ENCODE results near the gene BMERB1. TPM values are rescaled to one million over a fixed set of nuclear protein-coding genes. Genes with fewer than 3 reads are reported as not detected.

The BMERB1 gene
- total RNA-seq, 1 experiment from 2014 or later, result 13.6 TPM

DNA sequence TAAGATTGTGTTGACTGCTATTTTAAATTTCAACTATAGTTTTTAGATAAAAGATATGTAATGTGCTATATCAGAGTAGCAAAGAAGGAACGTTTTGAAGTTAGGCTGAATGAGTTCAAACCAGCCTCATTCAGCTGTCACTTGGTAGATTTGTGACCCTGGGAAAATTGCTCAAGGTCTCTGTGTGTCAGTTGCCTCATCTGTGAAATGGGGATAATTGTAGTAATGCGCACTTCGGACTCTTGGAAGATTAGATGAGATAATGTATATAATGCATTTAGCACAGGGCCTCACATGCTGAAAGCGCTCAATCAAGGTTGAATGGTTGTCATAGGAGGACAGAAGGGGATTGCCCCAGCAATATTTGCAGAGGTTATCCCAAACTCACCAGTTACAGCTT is 4.7 kb downstream of the BMERB1 start:
- H3K27me3 Mint-ChIP-seq (ENCODE audit: low read depth), result peaks cover 24% of the 10 kb centered on the region
- H3K4me3 Mint-ChIP-seq, result no peak overlapping the region
- DNase-seq (ENCODE audit: low spot score), result no peak
- ATAC-seq, result no peak
- H3K9me3 Mint-ChIP-seq, result no peaks in the 10 kb centered on the region
- H3K27ac Mint-ChIP-seq, result no peak overlapping the region
- TF ChIP-seq ZNF263 (CRISPR knock-in tag; IDR thresholded peaks at IDR 0.05; ENCODE audit: low read depth) (no peak), ZSCAN18 (CRISPR knock-in tag; IDR thresholded peaks at IDR 0.05) (no peak), RORB (CRISPR knock-in tag; IDR thresholded peaks at IDR 0.05) (no peak), ZNF512 (CRISPR knock-in tag; IDR thresholded peaks at IDR 0.05; ENCODE audit: borderline replicate concordance) (no peak), SOX15 (CRISPR knock-in tag; IDR thresholded peaks at IDR 0.05) (no peak), FOXJ3 (CRISPR knock-in tag; IDR thresholded peaks at IDR 0.05; ENCODE audit: borderline replicate concordance) (no peak), ZNF138 (CRISPR knock-in tag; conservative IDR thresholded peaks at IDR 0.05) (no peak)
- TF ChIP-seq, protein P1, sequence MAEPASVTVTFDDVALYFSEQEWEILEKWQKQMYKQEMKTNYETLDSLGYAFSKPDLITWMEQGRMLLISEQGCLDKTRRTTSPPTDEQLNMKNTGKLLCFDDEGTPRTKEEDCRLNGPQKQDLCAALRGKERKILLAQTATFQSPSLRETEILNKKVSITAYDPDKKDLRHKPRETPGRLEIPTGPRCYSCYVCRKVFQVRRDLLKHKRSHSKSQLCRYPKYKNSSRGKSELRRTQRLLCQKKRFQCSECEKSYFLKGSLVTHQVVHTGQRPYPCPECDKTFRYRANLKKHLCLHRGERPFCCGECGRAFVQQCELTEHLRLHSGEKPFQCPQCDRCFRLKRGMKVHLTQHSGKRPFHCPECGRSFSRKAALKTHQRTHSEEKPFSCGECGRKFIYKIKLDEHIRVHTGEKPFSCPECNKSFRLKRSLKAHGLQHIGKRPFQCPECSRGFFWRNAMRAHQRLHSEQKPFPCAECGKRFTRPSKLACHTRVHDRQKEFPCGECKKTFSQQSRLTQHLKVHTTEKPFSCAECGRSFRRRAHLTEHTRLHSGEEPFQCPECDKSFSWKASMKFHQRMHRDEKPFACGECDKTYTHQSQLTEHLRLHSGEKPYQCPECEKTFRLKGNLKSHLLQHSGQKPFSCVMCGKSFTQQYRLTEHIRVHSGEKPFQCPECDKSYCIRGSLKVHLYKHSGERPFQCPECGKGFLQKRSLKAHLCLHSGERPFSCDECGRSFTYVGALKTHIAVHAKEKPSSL (CRISPR knock-in tag; conservative IDR thresholded peaks at IDR 0.05), result no peak
- TF ChIP-seq, protein P2, sequence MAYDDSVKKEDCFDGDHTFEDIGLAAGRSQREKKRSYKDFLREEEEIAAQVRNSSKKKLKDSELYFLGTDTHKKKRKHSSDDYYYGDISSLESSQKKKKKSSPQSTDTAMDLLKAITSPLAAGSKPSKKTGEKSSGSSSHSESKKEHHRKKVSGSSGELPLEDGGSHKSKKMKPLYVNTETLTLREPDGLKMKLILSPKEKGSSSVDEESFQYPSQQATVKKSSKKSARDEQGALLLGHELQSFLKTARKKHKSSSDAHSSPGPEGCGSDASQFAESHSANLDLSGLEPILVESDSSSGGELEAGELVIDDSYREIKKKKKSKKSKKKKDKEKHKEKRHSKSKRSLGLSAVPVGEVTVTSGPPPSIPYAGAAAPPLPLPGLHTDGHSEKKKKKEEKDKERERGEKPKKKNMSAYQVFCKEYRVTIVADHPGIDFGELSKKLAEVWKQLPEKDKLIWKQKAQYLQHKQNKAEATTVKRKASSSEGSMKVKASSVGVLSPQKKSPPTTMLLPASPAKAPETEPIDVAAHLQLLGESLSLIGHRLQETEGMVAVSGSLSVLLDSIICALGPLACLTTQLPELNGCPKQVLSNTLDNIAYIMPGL (CRISPR knock-in tag; IDR thresholded peaks at IDR 0.05), result no peak
- TF ChIP-seq, protein P3, sequence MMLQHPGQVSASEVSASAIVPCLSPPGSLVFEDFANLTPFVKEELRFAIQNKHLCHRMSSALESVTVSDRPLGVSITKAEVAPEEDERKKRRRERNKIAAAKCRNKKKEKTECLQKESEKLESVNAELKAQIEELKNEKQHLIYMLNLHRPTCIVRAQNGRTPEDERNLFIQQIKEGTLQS (CRISPR knock-in tag; conservative IDR thresholded peaks at IDR 0.05), result no peak
- H3K36me3 Mint-ChIP-seq, result no peaks in the 10 kb centered on the region
- ChIA-PET CTCF (no interaction called here), POLR2A (no interaction called here)
- peaks cover 7% of the 10 kb centered on the region for H3K4me1 Mint-ChIP-seq

- ChIA-PET POLR2A (no interaction called here), CTCF (no interaction called here)
- peaks cover 4% of the 10 kb centered on the region for H3K9me3 Mint-ChIP-seq
- peaks cover 7% of the 10 kb centered on the region for H3K4me1 Mint-ChIP-seq
- no peak for ATAC-seq
- peaks cover 20% of the 10 kb centered on the region for H3K27me3 Mint-ChIP-seq (ENCODE audit: low read depth)
- no peak overlapping the region for H3K4me3 Mint-ChIP-seq
- no peak overlapping the region for H3K27ac Mint-ChIP-seq
- 0 out of 2 replicates have a peak, but pooled peaks cover 3% of the 10 kb centered on the region for H3K36me3 Mint-ChIP-seq
- no peak for DNase-seq (ENCODE audit: low spot score)
- TF ChIP-seq NFYB (CRISPR knock-in tag; conservative IDR thresholded peaks at IDR 0.05; ENCODE audit: low read depth) (no peak), ZNF219 (CRISPR knock-in tag; IDR thresholded peaks at IDR 0.05; ENCODE audit: borderline replicate concordance) (no peak), FOXK1 (CRISPR knock-in tag; IDR thresholded peaks at IDR 0.05) (no peak), TCF7 (CRISPR knock-in tag; IDR thresholded peaks at IDR 0.05; ENCODE audit: low read depth) (no peak), SP1 (CRISPR knock-in tag; conservative IDR thresholded peaks at IDR 0.05) (no peak), CREM (CRISPR knock-in tag; IDR thresholded peaks at IDR 0.05) (no peak), TP53 (CRISPR knock-in tag; IDR thresholded peaks at IDR 0.05) (no peak), NFE2L1 (CRISPR knock-in tag; IDR thresholded peaks at IDR 0.05) (no peak)
- TF ChIP-seq, protein P4, sequence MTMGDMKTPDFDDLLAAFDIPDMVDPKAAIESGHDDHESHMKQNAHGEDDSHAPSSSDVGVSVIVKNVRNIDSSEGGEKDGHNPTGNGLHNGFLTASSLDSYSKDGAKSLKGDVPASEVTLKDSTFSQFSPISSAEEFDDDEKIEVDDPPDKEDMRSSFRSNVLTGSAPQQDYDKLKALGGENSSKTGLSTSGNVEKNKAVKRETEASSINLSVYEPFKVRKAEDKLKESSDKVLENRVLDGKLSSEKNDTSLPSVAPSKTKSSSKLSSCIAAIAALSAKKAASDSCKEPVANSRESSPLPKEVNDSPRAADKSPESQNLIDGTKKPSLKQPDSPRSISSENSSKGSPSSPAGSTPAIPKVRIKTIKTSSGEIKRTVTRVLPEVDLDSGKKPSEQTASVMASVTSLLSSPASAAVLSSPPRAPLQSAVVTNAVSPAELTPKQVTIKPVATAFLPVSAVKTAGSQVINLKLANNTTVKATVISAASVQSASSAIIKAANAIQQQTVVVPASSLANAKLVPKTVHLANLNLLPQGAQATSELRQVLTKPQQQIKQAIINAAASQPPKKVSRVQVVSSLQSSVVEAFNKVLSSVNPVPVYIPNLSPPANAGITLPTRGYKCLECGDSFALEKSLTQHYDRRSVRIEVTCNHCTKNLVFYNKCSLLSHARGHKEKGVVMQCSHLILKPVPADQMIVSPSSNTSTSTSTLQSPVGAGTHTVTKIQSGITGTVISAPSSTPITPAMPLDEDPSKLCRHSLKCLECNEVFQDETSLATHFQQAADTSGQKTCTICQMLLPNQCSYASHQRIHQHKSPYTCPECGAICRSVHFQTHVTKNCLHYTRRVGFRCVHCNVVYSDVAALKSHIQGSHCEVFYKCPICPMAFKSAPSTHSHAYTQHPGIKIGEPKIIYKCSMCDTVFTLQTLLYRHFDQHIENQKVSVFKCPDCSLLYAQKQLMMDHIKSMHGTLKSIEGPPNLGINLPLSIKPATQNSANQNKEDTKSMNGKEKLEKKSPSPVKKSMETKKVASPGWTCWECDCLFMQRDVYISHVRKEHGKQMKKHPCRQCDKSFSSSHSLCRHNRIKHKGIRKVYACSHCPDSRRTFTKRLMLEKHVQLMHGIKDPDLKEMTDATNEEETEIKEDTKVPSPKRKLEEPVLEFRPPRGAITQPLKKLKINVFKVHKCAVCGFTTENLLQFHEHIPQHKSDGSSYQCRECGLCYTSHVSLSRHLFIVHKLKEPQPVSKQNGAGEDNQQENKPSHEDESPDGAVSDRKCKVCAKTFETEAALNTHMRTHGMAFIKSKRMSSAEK (CRISPR knock-in tag; IDR thresholded peaks at IDR 0.05; ENCODE audit: borderline replicate concordance), result no peak
- TF ChIP-seq, protein P5, sequence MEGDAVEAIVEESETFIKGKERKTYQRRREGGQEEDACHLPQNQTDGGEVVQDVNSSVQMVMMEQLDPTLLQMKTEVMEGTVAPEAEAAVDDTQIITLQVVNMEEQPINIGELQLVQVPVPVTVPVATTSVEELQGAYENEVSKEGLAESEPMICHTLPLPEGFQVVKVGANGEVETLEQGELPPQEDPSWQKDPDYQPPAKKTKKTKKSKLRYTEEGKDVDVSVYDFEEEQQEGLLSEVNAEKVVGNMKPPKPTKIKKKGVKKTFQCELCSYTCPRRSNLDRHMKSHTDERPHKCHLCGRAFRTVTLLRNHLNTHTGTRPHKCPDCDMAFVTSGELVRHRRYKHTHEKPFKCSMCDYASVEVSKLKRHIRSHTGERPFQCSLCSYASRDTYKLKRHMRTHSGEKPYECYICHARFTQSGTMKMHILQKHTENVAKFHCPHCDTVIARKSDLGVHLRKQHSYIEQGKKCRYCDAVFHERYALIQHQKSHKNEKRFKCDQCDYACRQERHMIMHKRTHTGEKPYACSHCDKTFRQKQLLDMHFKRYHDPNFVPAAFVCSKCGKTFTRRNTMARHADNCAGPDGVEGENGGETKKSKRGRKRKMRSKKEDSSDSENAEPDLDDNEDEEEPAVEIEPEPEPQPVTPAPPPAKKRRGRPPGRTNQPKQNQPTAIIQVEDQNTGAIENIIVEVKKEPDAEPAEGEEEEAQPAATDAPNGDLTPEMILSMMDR (IDR thresholded peaks at IDR 0.05), result no peak
These were observed 5.1 kb downstream of the BMERB1 start for GRCh38 chr16:15439521-15439920.
